OCI-LY3 (cell line): Measurements from ENCODE around the gene ERC1.

Source experiments
- H2AFZ ChIP-seq: fragments of 200-600, 300-600 bp; shearing (Covaris generic); 2 replicates; pipeline ENCODE4 v1.6.0; 2014; ENCODE audit warnings: antibody characterized with exemption, low read depth, low read length
- H3K27ac ChIP-seq: fragments of 200-600, 300-600 bp; sonication (generic); 2 replicates; pipeline ENCODE4 v1.5.1; 2014; ENCODE audit warnings: mild to moderate bottlenecking, low read length, moderate library complexity, mixed read lengths
- H3K27me3 ChIP-seq: fragments of 200-600, 300-600 bp; sonication (generic); 2 replicates; pipeline ENCODE4 v1.6.1; 2014; ENCODE audit warnings: low read depth, low read length, mixed read lengths
- H3K36me3 ChIP-seq: fragments of 200-600, 300-600 bp; sonication (generic); replicated peaks from 2 replicates; pipeline ENCODE3; 2014; ENCODE audit warnings: low read depth, low read length, mixed read lengths
- H3K4me1 ChIP-seq: fragments of 300-600, 200-600 bp; sonication (generic); 2 replicates; pipeline ENCODE4 v1.6.1; 2014; ENCODE audit warnings: low read length, mixed read lengths
- H3K4me2 ChIP-seq: fragments of 200-600, 300-600 bp; sonication (generic); 2 replicates; pipeline ENCODE4 v1.6.1; 2014; ENCODE audit warnings: low read length, mixed read lengths
- H3K4me3 ChIP-seq: fragments of 300-600, 200-600 bp; sonication (generic); 2 replicates; pipeline ENCODE4 v1.5.1; 2014; ENCODE audit warnings: antibody characterized with exemption, mild to moderate bottlenecking, low read length, moderate library complexity
- H3K79me2 ChIP-seq: fragments of 300-600, 200-600 bp; shearing (Covaris generic); 2 replicates; pipeline ENCODE4 v1.6.1; 2014; ENCODE audit warnings: mild to moderate bottlenecking, low read length, mixed read lengths
- H3K9ac ChIP-seq: fragments of 300-600, 200-600 bp; shearing (Covaris generic); 2 replicates; pipeline ENCODE4 v1.6.0; 2014; ENCODE audit warnings: mild to moderate bottlenecking, low read length, moderate library complexity
- H3K9me3 ChIP-seq: fragments of 200-600, 300-600 bp; shearing (Covaris generic); 2 replicates; pipeline ENCODE4 v1.6.1; 2014; ENCODE audit warnings: low read length, mixed read lengths; ENCODE audit not compliant: insufficient read depth
- H4K20me1 ChIP-seq: fragments of 200-600, 300-600 bp; sonication (generic); 2 replicates; pipeline ENCODE4 v1.6.1; 2016; ENCODE audit warnings: low read length, mixed read lengths; ENCODE audit not compliant: insufficient read depth
- CTCF ChIP-seq: fragments of 200-600, 300-600 bp; sonication (generic); IDR thresholded peaks from 2 replicates; pipeline ENCODE4 v1.5.1; 2014; ENCODE audit warnings: antibody characterized with exemption, low read length, low read depth
- EZH2phosphoT487 ChIP-seq: fragments of 200-600 bp; shearing (Covaris generic); IDR thresholded peaks from 2 replicates; pipeline ENCODE4 v1.6.1; 2018; ENCODE audit warnings: antibody characterized with exemption, mixed run types, low read depth

The ERC1 gene

GRCh38 chr12:1069846-1070245 lies 78.8 kb downstream of the ERC1 start:
- Histone ChIP-seq H3K9ac (no peak overlapping the region), H2AFZ (no peak overlapping the region), H4K20me1 (no peaks in the 10 kb centered on the region), H3K36me3 (no peaks in the 10 kb centered on the region), H3K27ac (no peak overlapping the region), H3K4me3 (no peak overlapping the region), H3K79me2 (no peaks in the 10 kb centered on the region), H3K27me3 (no peaks in the 10 kb centered on the region), H3K4me2 (no peak overlapping the region), H3K9me3 (no peaks in the 10 kb centered on the region), H3K4me1 (no peaks in the 10 kb centered on the region)
- no peak for TF ChIP-seq EZH2phosphoT487
- no peak for TF ChIP-seq CTCF

DNA sequence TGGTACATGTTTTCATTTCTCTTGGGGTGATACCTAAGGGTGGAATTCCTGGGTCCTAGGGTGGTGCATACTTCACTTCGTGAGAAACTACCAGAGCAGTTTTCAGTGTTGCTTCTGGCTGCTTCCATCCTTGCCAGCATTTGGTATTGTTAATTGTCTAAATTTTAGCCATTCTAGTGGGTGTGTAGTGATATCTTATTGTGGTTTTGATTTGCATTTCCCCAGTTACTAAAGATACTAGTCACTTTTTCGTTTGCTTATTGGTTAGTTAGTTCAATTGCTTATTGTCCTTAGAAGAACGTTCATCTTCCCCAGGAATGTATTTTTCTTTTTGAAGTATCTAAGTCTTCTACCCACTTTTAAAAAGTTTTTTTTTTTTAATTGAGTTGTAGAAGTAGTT lies 80.2 kb downstream of the ERC1 start:
- Histone ChIP-seq H4K20me1 (no peaks in the 10 kb centered on the region), H3K4me3 (no peak overlapping the region), H3K27ac (no peak overlapping the region), H3K4me1 (no peaks in the 10 kb centered on the region), H3K9me3 (no peaks in the 10 kb centered on the region), H3K36me3 (no peaks in the 10 kb centered on the region), H2AFZ (no peak overlapping the region), H3K9ac (no peak overlapping the region), H3K79me2 (no peaks in the 10 kb centered on the region), H3K4me2 (no peak overlapping the region), H3K27me3 (no peaks in the 10 kb centered on the region)
- no peak for TF ChIP-seq CTCF
- TF ChIP-seq EZH2phosphoT487, result no peak

GRCh38 chr12:1073652-1074051 lies 82.6 kb downstream of the ERC1 start:
- Histone ChIP-seq H3K4me2 (no peak overlapping the region), H3K79me2 (no peaks in the 10 kb centered on the region), H3K36me3 (no peaks in the 10 kb centered on the region), H2AFZ (no peak overlapping the region), H3K9ac (no peak overlapping the region), H3K27me3 (no peaks in the 10 kb centered on the region), H3K9me3 (no peaks in the 10 kb centered on the region), H3K4me3 (no peak overlapping the region), H3K27ac (no peak overlapping the region), H4K20me1 (no peaks in the 10 kb centered on the region), H3K4me1 (peaks cover 8% of the 10 kb centered on the region)
- TF ChIP-seq CTCF, result no peak
- no peak for TF ChIP-seq EZH2phosphoT487

GRCh38 chr12:1077036-1077803 lies 86.2 kb downstream of the ERC1 start:
- no peak for TF ChIP-seq CTCF
- no peak for TF ChIP-seq EZH2phosphoT487
- Histone ChIP-seq H3K4me1 (peaks cover 25% of the 10 kb centered on the region), H3K79me2 (peaks cover 6% of the 10 kb centered on the region; the same call in 1 of the 2 replicates)

More at GRCh38 chr12:1077036-1077803, 86.2 kb downstream of the ERC1 start:
- H3K9ac ChIP-seq, result no peak overlapping the region
- H3K4me2 ChIP-seq, result no peak overlapping the region
- no peaks in the 10 kb centered on the region for H4K20me1 ChIP-seq
- H2AFZ ChIP-seq, result no peak overlapping the region
- no peaks in the 10 kb centered on the region for H3K27me3 ChIP-seq
- peaks cover 2% of the 10 kb centered on the region; the same call in 1 of the 2 replicates for H3K9me3 ChIP-seq
- peaks cover 3% of the 10 kb centered on the region for H3K36me3 ChIP-seq
- H3K4me3 ChIP-seq, result no peak overlapping the region
- H3K27ac ChIP-seq, result no peak overlapping the region
